ENCODE measurements around the gene EEPD1.

The EEPD1 gene

DNA sequence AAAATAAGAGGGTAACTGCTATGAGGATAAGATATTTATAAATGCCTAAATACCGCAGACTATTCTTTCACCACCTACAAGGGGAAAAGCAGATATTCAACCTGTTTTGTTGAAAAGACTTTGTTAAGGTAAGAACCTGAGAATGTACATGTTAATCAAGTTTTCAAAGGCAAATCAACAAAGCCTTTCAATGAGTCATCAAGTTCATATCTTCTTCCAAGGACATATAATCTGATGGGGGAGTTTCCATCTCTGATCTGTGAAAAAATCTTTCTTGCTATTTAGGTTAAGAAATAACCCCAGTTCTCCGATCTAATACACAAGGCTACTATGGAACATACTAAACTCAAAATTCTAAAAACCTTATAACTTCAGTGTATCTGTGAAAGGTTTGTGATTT, 196.6 kb downstream of the EEPD1 start:
- DNase-seq: no peak
